HCT116 (cell line): ENCODE data around the gene DTNB.
"Not testable (repeated sequence)": the region's sequence is repeated elsewhere in the genome, so short reads cannot be mapped to it uniquely, and the experiment has no call there.

ENCODE experiments used
- ELF1 ChIP-seq: IDR thresholded peaks from 2 replicates; pipeline ENCODE4 v1.6.1; 2012; ENCODE audit warnings: low read depth, borderline replicate concordance
- EZH2 ChIP-seq: fragments of 200-600 bp; sonication (generic); IDR thresholded peaks from 2 replicates; pipeline ENCODE4 v1.6.1; 2017; ENCODE audit warnings: antibody characterized with exemption, mixed run types
- POLR2A ChIP-seq: IDR thresholded peaks from 2 replicates; pipeline ENCODE4 v1.7.0; 2011; ENCODE audit warnings: borderline replicate concordance; ENCODE audit not compliant: insufficient read depth, insufficient read length; ENCODE audit errors: extremely low read depth
- POLR2AphosphoS5 ChIP-seq: IDR thresholded peaks from 2 replicates; pipeline ENCODE4 v1.6.1; 2011; ENCODE audit warnings: mild to moderate bottlenecking, low read depth, low read length, moderate library complexity
- SIN3A ChIP-seq: IDR thresholded peaks from 2 replicates; pipeline ENCODE4 v1.6.1; 2012; ENCODE audit warnings: low read depth
- SRF ChIP-seq: IDR thresholded peaks from 2 replicates; pipeline ENCODE4 v1.6.1; 2012; ENCODE audit warnings: low read depth
- TF ChIP-seq, protein P1 (sequence below): IDR thresholded peaks from 2 replicates; pipeline ENCODE4 v1.6.1; 2012
- TF ChIP-seq, protein P2 (sequence below), 3 experiments: fragments of 200-600 bp in 1 of 3; sonication (generic) in 1 of 3; IDR thresholded peaks in 2 of 3; conservative IDR thresholded peaks in 1 of 3; 2 replicates each; pipeline ENCODE4 v1.5.1; 2012 to 2017; ENCODE audit warnings: low read depth in 2 of 3, low read length in 2 of 3, antibody characterized with exemption in 1 of 3, borderline replicate concordance in 1 of 3, control low read depth in 1 of 3, mild to moderate bottlenecking in 1 of 3, mixed read lengths in 1 of 3, mixed run types in 1 of 3, moderate library complexity in 1 of 3; ENCODE audit not compliant: insufficient read depth in 1 of 3

GRCh38 chr2:25705575-25705974 is 32.2 kb upstream of the DTNB start:
- TF ChIP-seq POLR2A, SIN3A, POLR2AphosphoS5, ELF1, SRF, EZH2: not testable (repeated sequence)
- TF ChIP-seq, protein P1, sequence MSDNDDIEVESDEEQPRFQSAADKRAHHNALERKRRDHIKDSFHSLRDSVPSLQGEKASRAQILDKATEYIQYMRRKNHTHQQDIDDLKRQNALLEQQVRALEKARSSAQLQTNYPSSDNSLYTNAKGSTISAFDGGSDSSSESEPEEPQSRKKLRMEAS: not testable (repeated sequence)
- TF ChIP-seq, protein P2, sequence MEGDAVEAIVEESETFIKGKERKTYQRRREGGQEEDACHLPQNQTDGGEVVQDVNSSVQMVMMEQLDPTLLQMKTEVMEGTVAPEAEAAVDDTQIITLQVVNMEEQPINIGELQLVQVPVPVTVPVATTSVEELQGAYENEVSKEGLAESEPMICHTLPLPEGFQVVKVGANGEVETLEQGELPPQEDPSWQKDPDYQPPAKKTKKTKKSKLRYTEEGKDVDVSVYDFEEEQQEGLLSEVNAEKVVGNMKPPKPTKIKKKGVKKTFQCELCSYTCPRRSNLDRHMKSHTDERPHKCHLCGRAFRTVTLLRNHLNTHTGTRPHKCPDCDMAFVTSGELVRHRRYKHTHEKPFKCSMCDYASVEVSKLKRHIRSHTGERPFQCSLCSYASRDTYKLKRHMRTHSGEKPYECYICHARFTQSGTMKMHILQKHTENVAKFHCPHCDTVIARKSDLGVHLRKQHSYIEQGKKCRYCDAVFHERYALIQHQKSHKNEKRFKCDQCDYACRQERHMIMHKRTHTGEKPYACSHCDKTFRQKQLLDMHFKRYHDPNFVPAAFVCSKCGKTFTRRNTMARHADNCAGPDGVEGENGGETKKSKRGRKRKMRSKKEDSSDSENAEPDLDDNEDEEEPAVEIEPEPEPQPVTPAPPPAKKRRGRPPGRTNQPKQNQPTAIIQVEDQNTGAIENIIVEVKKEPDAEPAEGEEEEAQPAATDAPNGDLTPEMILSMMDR (IDR thresholded peaks at IDR 0.05 in 2 of 3, conservative IDR thresholded peaks at IDR 0.05 in 1 of 3; ENCODE audit: borderline replicate concordance in 1 of 3, insufficient read depth in 1 of 3, low read depth in 2 of 3, low read length in 2 of 3): not testable (repeated sequence)
